Stimulated activated CD4-positive, alpha-beta T cell treated with anti-CD3 and anti-CD28 coated beads, Interleukin-12 subunit alpha, Interleukin-12 subunit beta, amount 100 ng/mL, for 24 hours (primary cell): Measurements from ENCODE around the gene PHOSPHO2.

Experiments
- DNase-seq, 2 experiments: peaks; one replicate each; pipeline ENCODE4 v3.0.0-alpha.2; 2020; ENCODE audit warnings: low read depth in 2 of 2

Gene PHOSPHO2

GRCh38 chr2:169716938-169717690 lies 22.8 kb downstream of the PHOSPHO2 start:
- no peak for DNase-seq

- no peak for DNase-seq
Observed at GRCh38 chr2:169717691-169718063, 23.4 kb downstream of the PHOSPHO2 start.

- DNase-seq: no peak
Observed at GRCh38 chr2:169718930-169719504, 24.7 kb downstream of the PHOSPHO2 start.

- no peak for DNase-seq
Observed at GRCh38 chr2:169721016-169721415, 26.7 kb downstream of the PHOSPHO2 start.

DNA sequence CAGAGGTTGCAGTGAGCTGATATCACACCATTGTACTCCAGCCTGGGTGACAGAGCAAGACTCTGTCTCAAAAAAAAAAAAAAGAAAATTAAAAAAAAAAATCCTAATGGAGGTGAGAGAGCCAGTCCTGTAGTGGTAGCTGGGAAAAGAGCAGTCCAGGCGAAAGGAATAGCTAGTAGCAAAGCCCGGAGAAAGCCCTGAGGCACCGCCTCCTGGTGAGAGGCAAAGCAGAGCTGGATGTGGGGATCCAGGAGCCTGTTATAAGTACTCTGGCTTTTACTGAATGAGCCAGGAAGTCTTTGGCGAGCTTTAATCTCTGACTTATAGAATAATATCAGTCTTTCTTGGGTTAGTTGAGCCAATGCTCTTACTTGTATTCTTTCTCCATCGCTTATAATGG lies 32.8 kb downstream of the PHOSPHO2 start:
- DNase-seq: no peak

- no peak for DNase-seq
Observed at GRCh38 chr2:169729274-169729605, 35.0 kb downstream of the PHOSPHO2 start.

DNA sequence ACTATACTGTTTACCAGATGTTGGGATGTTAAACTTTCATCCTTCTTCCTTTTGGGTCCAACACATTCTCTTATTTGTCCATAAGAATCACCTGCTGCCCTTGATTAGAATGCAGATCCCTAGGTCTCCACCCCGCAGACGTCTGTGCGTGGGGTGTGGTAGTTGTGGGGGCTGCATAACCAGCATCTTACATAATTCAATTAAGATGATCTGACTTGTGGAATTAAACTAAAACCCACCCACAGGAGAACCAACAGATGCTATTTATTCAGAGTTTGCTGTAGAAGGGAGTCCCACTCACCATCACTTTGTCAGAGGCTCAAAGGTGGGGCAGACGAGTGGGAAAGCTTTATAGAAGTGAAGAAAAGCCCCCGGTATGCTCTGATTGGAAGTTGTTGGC lies 37.8 kb downstream of the PHOSPHO2 start:
- no peak for DNase-seq

DNA sequence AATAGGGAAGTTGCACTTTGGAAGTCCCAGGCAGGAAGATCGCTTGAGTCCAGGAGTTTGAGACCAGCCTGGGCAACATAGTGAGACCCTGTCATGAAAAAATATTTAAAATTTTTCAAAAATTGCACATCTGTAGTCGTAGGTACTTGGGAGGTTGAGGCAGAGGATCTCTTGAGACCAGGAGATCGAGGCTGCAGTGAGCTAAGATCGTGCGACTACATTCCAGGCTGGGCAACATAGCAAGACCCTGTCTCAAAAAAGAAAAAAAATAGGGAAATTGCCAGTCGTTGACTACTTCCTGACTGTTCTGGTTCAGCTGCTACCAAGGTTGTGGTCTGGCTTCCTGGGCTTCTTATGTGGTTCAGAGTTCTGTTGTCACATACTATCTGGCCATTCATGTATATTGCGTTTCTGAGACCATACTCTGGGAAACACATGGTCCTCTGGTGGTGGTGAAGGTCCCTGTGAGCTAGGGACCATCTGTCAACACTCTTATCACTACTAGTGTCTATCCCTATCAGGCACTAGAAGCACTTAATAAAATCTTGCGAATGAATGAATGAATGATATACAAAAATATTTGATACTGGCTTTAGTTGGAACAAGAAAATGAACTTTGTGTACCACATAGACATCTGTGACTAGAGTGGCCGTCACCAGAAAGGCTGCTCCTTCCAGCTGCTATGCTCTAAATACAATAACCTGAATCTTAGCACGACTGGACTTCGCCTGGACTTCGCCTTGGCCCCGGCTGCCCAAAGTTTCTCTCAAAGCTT lies 38.5 kb downstream of the PHOSPHO2 start:
- DNase-seq: no peak

- DNase-seq: no peak
Observed at GRCh38 chr2:169734169-169734847, 40.0 kb downstream of the PHOSPHO2 start.

GRCh38 chr2:169735623-169736022 lies 41.4 kb downstream of the PHOSPHO2 start:
- DNase-seq: no peak

- DNase-seq: no peak
Observed at GRCh38 chr2:169736902-169737301, 42.6 kb downstream of the PHOSPHO2 start.

GRCh38 chr2:169738566-169739229 lies 44.4 kb downstream of the PHOSPHO2 start:
- no peak for DNase-seq

GRCh38 chr2:169739351-169739750 lies 45.1 kb downstream of the PHOSPHO2 start:
- no peak for DNase-seq

- no peak for DNase-seq
Observed at GRCh38 chr2:169743549-169743948, 49.3 kb downstream of the PHOSPHO2 start.

DNA sequence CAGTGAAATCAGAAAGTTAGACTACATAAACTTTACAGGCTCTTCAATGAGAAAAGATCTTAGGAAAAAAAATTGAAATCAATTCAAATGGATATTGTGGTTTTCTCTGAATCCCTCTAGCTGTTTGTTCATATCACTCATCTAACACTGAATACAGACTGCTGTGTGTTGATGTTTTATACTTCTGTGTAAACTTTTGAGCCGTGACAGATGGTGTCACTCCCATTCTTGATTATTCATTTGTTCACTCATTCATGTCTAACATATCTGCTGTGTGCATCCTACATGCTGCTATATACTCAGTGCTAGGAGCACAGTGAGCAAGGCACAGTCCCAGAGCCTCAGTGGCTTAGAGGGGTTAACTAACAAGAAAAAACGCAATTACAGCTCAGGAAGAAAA lies 52.0 kb downstream of the PHOSPHO2 start:
- DNase-seq: no peak

DNA sequence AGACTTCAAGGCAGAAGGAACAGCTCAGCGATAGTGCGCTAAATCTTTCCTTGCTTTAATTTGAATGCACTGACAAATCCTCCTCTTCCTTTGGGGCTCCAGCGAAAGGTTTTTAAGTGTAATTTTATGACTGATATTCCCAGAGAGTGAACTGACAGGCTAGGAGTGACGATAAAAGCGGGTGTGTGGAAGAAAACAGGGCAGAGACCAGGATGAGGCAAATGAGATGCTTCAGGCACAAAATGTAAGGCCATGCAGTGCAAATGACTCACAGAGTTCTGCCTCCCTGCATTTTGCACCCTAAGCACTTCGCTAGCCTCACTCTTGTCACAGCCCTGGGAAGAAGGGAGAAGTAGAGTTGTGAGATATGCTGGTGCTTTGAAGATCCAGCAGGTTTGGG lies 54.0 kb downstream of the PHOSPHO2 start:
- DNase-seq: no peak
